NCI-H1694 (cell line): ENCODE measurements around the gene TBCK.

Experiments
- DNase-seq: peaks from one replicate; lab custom pipeline; 2025; lab: John Stamatoyannopoulos, UW

The TBCK gene

GRCh38 chr4:106286611-106287010 lies 29.4 kb downstream of the TBCK start:
- DNase-seq, result no peak

GRCh38 chr4:106284227-106284626 lies 31.8 kb downstream of the TBCK start:
- DNase-seq, result no peak

GRCh38 chr4:106277140-106277675 lies 38.8 kb downstream of the TBCK start:
- no peak for DNase-seq

GRCh38 chr4:106273831-106274230 lies 42.2 kb downstream of the TBCK start:
- DNase-seq, result no peak

GRCh38 chr4:106270736-106271135 lies 45.3 kb downstream of the TBCK start:
- no peak for DNase-seq

- DNase-seq, result no peak
These were observed 46.3 kb downstream of the TBCK start for GRCh38 chr4:106269711-106270110.

GRCh38 chr4:106268786-106269185 lies 47.2 kb downstream of the TBCK start:
- no peak for DNase-seq

GRCh38 chr4:106266201-106266600 lies 49.8 kb downstream of the TBCK start:
- DNase-seq, result peak; percentile 20

GRCh38 chr4:106264331-106264728 lies 51.7 kb downstream of the TBCK start:
- DNase-seq, result no peak

GRCh38 chr4:106263594-106264330 lies 52.2 kb downstream of the TBCK start:
- no peak for DNase-seq

GRCh38 chr4:106261980-106262379 lies 54.0 kb downstream of the TBCK start:
- DNase-seq, result no peak

- no peak for DNase-seq
These were observed 57.6 kb downstream of the TBCK start for GRCh38 chr4:106258145-106259045.

GRCh38 chr4:106256190-106256589 lies 59.8 kb downstream of the TBCK start:
- no peak for DNase-seq

GRCh38 chr4:106255195-106255594 lies 60.8 kb downstream of the TBCK start:
- DNase-seq, result no peak

- DNase-seq, result no peak
These were observed 62.5 kb downstream of the TBCK start for GRCh38 chr4:106253364-106254129.

- no peak for DNase-seq
These were observed 68.4 kb downstream of the TBCK start for GRCh38 chr4:106247600-106247999.

GRCh38 chr4:106246441-106246840 lies 69.6 kb downstream of the TBCK start:
- no peak for DNase-seq

- no peak for DNase-seq
These were observed 70.8 kb downstream of the TBCK start for GRCh38 chr4:106245176-106245575.

GRCh38 chr4:106240699-106241098 lies 75.3 kb downstream of the TBCK start:
- DNase-seq, result no peak

- DNase-seq, result no peak
These were observed 77.1 kb downstream of the TBCK start for GRCh38 chr4:106238820-106239420.

- DNase-seq, result no peak
These were observed 84.1 kb downstream of the TBCK start for GRCh38 chr4:106231931-106232330.

GRCh38 chr4:106222548-106222947 lies 93.5 kb downstream of the TBCK start:
- no peak for DNase-seq
